ENCODE results near the gene STAT1. TPM values are rescaled to one million over a fixed set of nuclear protein-coding genes. Genes with fewer than 3 reads are reported as not detected.

STAT1 gene
- polyA plus RNA-seq, 4 donors: 22.6 to 61.9 (median 42.6) TPM

DNA sequence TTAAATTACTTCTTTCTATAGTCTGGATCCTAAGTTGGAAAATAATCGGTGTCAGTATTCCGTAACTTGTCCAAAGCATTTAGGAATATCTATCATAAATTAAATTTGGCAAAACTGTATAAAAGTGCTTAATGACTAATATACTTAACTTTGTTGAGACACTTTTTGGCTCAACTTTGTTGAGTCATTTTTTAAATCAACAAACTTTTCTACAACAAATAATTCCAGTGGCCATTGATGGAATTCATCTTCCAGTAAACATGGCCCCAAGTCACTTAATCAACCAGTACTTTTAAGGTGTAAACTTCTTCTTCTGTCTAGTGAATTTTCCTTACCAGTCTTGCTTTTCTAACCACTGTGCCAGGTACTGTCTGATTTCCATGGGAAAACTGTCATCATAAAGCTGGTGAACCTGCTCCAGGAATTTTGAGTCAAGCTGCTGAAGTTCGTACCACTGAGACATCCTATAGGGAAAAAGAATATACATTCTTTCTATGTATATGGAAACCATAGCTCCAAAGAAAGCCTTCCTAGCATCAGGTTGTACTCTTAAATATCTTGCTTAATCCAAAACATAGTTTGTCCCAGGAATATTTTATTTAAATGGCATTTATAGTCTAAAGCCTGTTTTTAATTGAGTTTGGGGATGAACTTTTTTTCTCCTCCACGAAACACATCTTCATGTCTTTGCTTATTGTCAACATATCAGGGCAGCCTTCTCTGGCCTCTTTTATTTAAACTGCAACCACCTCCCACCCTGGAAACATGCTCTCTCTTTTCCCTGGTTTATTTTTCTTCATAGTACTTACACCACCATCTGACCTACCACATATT is 4.2 kb downstream of the STAT1 start:
- peaks cover 19 to 32% (median 21%) of the 10 kb centered on the region in 3 donors for H3K36me3 ChIP-seq (ENCODE audit: control insufficient read depth in 3 of 3, insufficient read depth in 2 of 3, low read depth in 1 of 3, low read length in 3 of 3)
- no peak for FAIRE-seq

DNA sequence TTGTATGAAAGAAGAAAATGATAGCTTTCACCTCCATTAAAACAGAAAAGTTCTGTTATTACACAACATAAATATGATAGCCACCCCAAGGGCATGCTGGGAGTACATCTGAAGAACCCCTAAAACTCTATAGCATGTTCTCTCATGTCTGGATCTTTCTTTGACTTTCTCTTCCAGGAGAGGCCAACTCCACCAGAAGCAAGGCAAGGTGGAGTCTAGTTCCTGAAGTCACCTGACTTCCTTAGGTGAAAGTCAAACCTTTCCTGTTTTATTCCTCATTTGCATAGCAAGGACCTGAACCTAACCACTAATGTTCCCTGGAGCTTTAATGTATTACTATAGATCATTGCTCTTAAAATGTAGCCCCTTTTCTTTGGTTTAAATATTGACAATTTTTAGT is 5.7 kb downstream of the STAT1 start:
- Histone ChIP-seq H3K27me3 (ENCODE audit: control insufficient read depth in 3 of 3, insufficient read depth in 3 of 3, low read length in 3 of 3) (no peaks in the 10 kb centered on the region), H3K4me3 (ENCODE audit: low read depth in 1 of 3, low read length in 3 of 3) (no peak overlapping the region), H3K36me3 (ENCODE audit: control insufficient read depth in 3 of 3, insufficient read depth in 2 of 3, low read depth in 1 of 3, low read length in 3 of 3) (peaks cover 21 to 41% (median 34%) of the 10 kb centered on the region in 3 donors), H3K9me3 (ENCODE audit: control insufficient read depth in 2 of 2, insufficient read depth in 1 of 2, low read depth in 1 of 2, low read length in 1 of 2) (peaks cover 0 to 10% of the 10 kb centered on the region in 2 donors), H3K4me1 (ENCODE audit: control insufficient read depth in 3 of 3, insufficient read depth in 2 of 3, low read depth in 1 of 3, low read length in 2 of 3) (peaks cover 7 to 19% (median 13%) of the 10 kb centered on the region in 3 donors), H3K27ac (ENCODE audit: low read depth in 1 of 3, low read length in 2 of 3) (no peak overlapping the region)
- FAIRE-seq (no peak), DNase-seq (no peak)

More for the DNA sequence above, 4.2 kb downstream of the STAT1 start:
- Histone ChIP-seq H3K4me1 (ENCODE audit: control insufficient read depth in 3 of 3, insufficient read depth in 2 of 3, low read depth in 1 of 3, low read length in 2 of 3) (peaks cover 12 to 22% (median 16%) of the 10 kb centered on the region in 3 donors), H3K27me3 (ENCODE audit: control insufficient read depth in 3 of 3, insufficient read depth in 3 of 3, low read length in 3 of 3) (no peaks in the 10 kb centered on the region), H3K4me3 (ENCODE audit: low read depth in 1 of 3, low read length in 3 of 3) (no peak overlapping the region), H3K27ac (ENCODE audit: low read depth in 1 of 3, low read length in 2 of 3) (no peak overlapping the region), H3K9me3 (ENCODE audit: control insufficient read depth in 2 of 2, insufficient read depth in 1 of 2, low read depth in 1 of 2, low read length in 1 of 2) (no peaks in the 10 kb centered on the region)
- 90 to 95% (median 93%) methylated on average over 4 of the region's 4 CpGs for WGBS, 3 donors
- no peak for DNase-seq

GRCh38 chr2:191006997-191007783 is 6.8 kb downstream of the STAT1 start:
- FAIRE-seq: no peak
- Histone ChIP-seq H3K27ac (ENCODE audit: low read depth in 1 of 3, low read length in 2 of 3) (no peak overlapping the region), H3K4me1 (ENCODE audit: control insufficient read depth in 3 of 3, insufficient read depth in 2 of 3, low read depth in 1 of 3, low read length in 2 of 3) (peaks cover 0 to 16% (median 7%) of the 10 kb centered on the region in 3 donors), H3K9me3 (ENCODE audit: control insufficient read depth in 2 of 2, insufficient read depth in 1 of 2, low read depth in 1 of 2, low read length in 1 of 2) (peaks cover 0 to 10% of the 10 kb centered on the region in 2 donors), H3K4me3 (ENCODE audit: low read depth in 1 of 3, low read length in 3 of 3) (no peak overlapping the region), H3K36me3 (ENCODE audit: control insufficient read depth in 3 of 3, insufficient read depth in 2 of 3, low read depth in 1 of 3, low read length in 3 of 3) (peaks cover 29 to 40% (median 36%) of the 10 kb centered on the region in 3 donors), H3K27me3 (ENCODE audit: control insufficient read depth in 3 of 3, insufficient read depth in 3 of 3, low read length in 3 of 3) (no peaks in the 10 kb centered on the region)
- WGBS, 3 donors: 85 to 94% (median 93%) methylated on average over 4 of the region's 4 CpGs
- DNase-seq: no peak

GRCh38 chr2:191006297-191006696 is 7.7 kb downstream of the STAT1 start:
- no peak overlapping the region for H3K4me3 ChIP-seq (ENCODE audit: low read depth in 1 of 3, low read length in 3 of 3)
- peaks cover 31 to 38% (median 31%) of the 10 kb centered on the region in 3 donors for H3K36me3 ChIP-seq (ENCODE audit: control insufficient read depth in 3 of 3, insufficient read depth in 2 of 3, low read depth in 1 of 3, low read length in 3 of 3)
- H3K9me3 ChIP-seq (ENCODE audit: control insufficient read depth in 2 of 2, insufficient read depth in 1 of 2, low read depth in 1 of 2, low read length in 1 of 2): peaks cover 0 to 10% of the 10 kb centered on the region in 2 donors
- H3K27ac ChIP-seq (ENCODE audit: low read depth in 1 of 3, low read length in 2 of 3): no peak overlapping the region
- FAIRE-seq (no peak), DNase-seq (no peak)
- peaks cover 0 to 13% (median under 1%) of the 10 kb centered on the region in 3 donors for H3K4me1 ChIP-seq (ENCODE audit: control insufficient read depth in 3 of 3, insufficient read depth in 2 of 3, low read depth in 1 of 3, low read length in 2 of 3)
- 95 to 99% (median 98%) methylated on average over 3 of the region's 3 CpGs for WGBS, 3 donors
- H3K27me3 ChIP-seq (ENCODE audit: control insufficient read depth in 3 of 3, insufficient read depth in 3 of 3, low read length in 3 of 3): no peaks in the 10 kb centered on the region

DNA sequence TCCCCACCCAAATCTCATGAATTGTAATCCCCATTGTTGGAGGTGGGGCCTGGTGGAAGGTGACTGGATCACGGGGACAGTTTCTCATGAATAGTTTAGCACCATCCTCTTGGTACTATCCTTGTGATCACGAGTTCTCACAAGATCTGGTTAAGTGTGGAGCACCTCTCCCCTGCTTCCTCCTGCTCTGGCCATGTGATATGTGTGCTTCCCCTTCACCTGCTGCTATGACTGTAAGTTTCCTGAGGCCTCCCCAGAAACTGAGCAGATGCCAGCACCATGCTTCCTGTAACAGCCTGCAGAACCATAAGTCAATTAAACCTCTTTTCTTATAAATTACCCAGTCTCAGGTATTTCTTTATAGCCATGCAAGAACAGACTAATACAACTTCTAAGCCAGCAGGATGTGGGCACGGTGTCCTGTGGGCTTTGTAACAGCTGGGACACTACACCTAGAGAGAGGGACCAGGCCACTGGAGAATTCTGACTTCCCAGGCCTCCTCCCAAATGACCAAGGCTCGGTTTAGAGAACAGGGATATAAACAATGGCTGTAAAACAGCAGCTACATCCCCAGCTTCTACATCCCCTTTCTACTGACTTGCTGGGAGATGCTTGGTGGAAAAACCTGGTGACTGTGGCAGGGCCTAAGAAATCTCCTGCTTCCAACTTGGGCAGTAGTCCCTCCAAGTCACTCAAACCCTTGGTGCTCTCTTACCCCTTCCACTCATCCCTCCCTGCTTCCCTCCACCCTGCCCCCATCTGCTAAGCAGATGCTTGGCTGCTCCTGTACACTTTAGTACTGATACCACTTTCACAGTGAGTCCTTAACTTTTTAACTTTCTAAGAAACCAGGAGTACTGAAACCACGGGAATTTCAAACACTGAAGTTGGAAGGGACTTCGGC is 10.3 kb downstream of the STAT1 start:
- peaks cover 0 to 4% (median 2%) of the 10 kb centered on the region in 3 donors for H3K4me1 ChIP-seq (ENCODE audit: control insufficient read depth in 3 of 3, insufficient read depth in 2 of 3, low read depth in 1 of 3, low read length in 2 of 3)
- H3K4me3 ChIP-seq (ENCODE audit: low read depth in 1 of 3, low read length in 3 of 3): no peak overlapping the region
- no peak for DNase-seq
- no peak overlapping the region for H3K27ac ChIP-seq (ENCODE audit: low read depth in 1 of 3, low read length in 2 of 3)
- peaks cover 32 to 47% (median 32%) of the 10 kb centered on the region in 3 donors for H3K36me3 ChIP-seq (ENCODE audit: control insufficient read depth in 3 of 3, insufficient read depth in 2 of 3, low read depth in 1 of 3, low read length in 3 of 3)
- no peak for FAIRE-seq
- peaks cover 0 to 10% of the 10 kb centered on the region in 2 donors for H3K9me3 ChIP-seq (ENCODE audit: control insufficient read depth in 2 of 2, insufficient read depth in 1 of 2, low read depth in 1 of 2, low read length in 1 of 2)
- WGBS, 3 donors: 95 to 97% (median 95%) methylated on average over 6 of the region's 6 CpGs
- H3K27me3 ChIP-seq (ENCODE audit: control insufficient read depth in 3 of 3, insufficient read depth in 3 of 3, low read length in 3 of 3): no peaks in the 10 kb centered on the region

- DNase-seq: no peak
- Histone ChIP-seq H3K4me3 (ENCODE audit: low read depth in 1 of 3, low read length in 3 of 3) (no peak overlapping the region), H3K4me1 (ENCODE audit: control insufficient read depth in 3 of 3, insufficient read depth in 2 of 3, low read depth in 1 of 3, low read length in 2 of 3) (peaks cover 0 to 2% (median 0%) of the 10 kb centered on the region in 3 donors), H3K27ac (ENCODE audit: low read depth in 1 of 3, low read length in 2 of 3) (no peak overlapping the region), H3K36me3 (ENCODE audit: control insufficient read depth in 3 of 3, insufficient read depth in 2 of 3, low read depth in 1 of 3, low read length in 3 of 3) (peaks cover 36 to 47% (median 41%) of the 10 kb centered on the region in 3 donors), H3K27me3 (ENCODE audit: control insufficient read depth in 3 of 3, insufficient read depth in 3 of 3, low read length in 3 of 3) (no peaks in the 10 kb centered on the region), H3K9me3 (ENCODE audit: control insufficient read depth in 2 of 2, insufficient read depth in 1 of 2, low read depth in 1 of 2, low read length in 1 of 2) (peaks cover 0 to 10% of the 10 kb centered on the region in 2 donors)
- FAIRE-seq: no peak
- WGBS, 3 donors: 84 to 94% (median 90%) methylated on average over 3 of the region's 3 CpGs
Measured at GRCh38 chr2:191001624-191002023, 12.3 kb downstream of the STAT1 start.

DNA sequence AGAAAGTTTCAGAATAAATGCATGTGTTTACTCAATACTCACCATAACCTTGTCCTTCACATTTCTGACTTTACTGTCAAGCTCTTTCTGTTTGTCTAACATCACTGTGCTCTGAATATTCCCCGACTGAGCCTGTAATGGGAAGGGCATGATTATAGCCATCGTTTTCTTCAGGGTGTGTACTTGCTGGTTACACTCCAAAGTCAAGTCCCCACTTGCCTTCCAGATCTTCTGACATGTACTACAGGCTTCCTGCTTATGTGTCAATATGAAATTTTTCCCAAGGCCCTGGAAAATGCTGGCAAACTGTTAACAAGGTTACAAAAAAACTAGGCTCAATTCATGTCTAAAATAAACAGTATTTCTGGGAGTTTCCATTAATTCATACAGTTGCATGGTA is 12.9 kb downstream of the STAT1 start:
- H3K27ac ChIP-seq (ENCODE audit: low read depth in 1 of 3, low read length in 2 of 3): no peak overlapping the region
- peaks cover 0 to 2% (median 0%) of the 10 kb centered on the region in 3 donors for H3K4me1 ChIP-seq (ENCODE audit: control insufficient read depth in 3 of 3, insufficient read depth in 2 of 3, low read depth in 1 of 3, low read length in 2 of 3)
- H3K27me3 ChIP-seq (ENCODE audit: control insufficient read depth in 3 of 3, insufficient read depth in 3 of 3, low read length in 3 of 3): no peaks in the 10 kb centered on the region
- FAIRE-seq (no peak), DNase-seq (no peak)
- peaks cover 37 to 48% (median 41%) of the 10 kb centered on the region in 3 donors for H3K36me3 ChIP-seq (ENCODE audit: control insufficient read depth in 3 of 3, insufficient read depth in 2 of 3, low read depth in 1 of 3, low read length in 3 of 3)
- H3K9me3 ChIP-seq (ENCODE audit: control insufficient read depth in 2 of 2, insufficient read depth in 1 of 2, low read depth in 1 of 2, low read length in 1 of 2): peaks cover 0 to 10% of the 10 kb centered on the region in 2 donors
- 30 to 54% (median 37%) methylated on average over 2 of the region's 2 CpGs for WGBS, 3 donors
- no peak overlapping the region for H3K4me3 ChIP-seq (ENCODE audit: low read depth in 1 of 3, low read length in 3 of 3)
